NCI-H2029 treated with DMSO at 0.1 percent for 48 hours (cell line): ENCODE data around the gene MDFI.
"Not testable (repeated sequence)": the region's sequence is repeated elsewhere in the genome, so short reads cannot be mapped to it uniquely, and the experiment has no call there.

Experiments used
- DNase-seq: peaks from one replicate; lab custom pipeline; 2025; lab: John Stamatoyannopoulos, UW

MDFI gene

GRCh38 chr6:41602864-41603608, 35.2 kb upstream of the MDFI start:
- peak; percentile 65 for DNase-seq

- DNase-seq, result no peak
Measured at GRCh38 chr6:41604006-41604405, 34.3 kb upstream of the MDFI start.

GRCh38 chr6:41605649-41606048, 32.6 kb upstream of the MDFI start:
- no peak for DNase-seq

- no peak for DNase-seq
Measured at GRCh38 chr6:41607036-41607435, 31.2 kb upstream of the MDFI start.

- DNase-seq, result no peak
Measured at GRCh38 chr6:41607736-41608135, 30.5 kb upstream of the MDFI start.

GRCh38 chr6:41608443-41609151, 29.7 kb upstream of the MDFI start:
- no peak for DNase-seq

GRCh38 chr6:41614715-41615114, 23.6 kb upstream of the MDFI start:
- no peak for DNase-seq

GRCh38 chr6:41615311-41615710, 23.0 kb upstream of the MDFI start:
- no peak for DNase-seq

GRCh38 chr6:41618598-41618997, 19.7 kb upstream of the MDFI start:
- DNase-seq, result no peak

- DNase-seq, result not testable (repeated sequence)
Measured at GRCh38 chr6:41619193-41619592, 19.1 kb upstream of the MDFI start.

- DNase-seq, result no peak
Measured at GRCh38 chr6:41621367-41621766, 16.9 kb upstream of the MDFI start.

GRCh38 chr6:41621802-41622201, 16.5 kb upstream of the MDFI start:
- no peak for DNase-seq

GRCh38 chr6:41622206-41622988, 15.9 kb upstream of the MDFI start:
- DNase-seq, result no peak

GRCh38 chr6:41623330-41623729, 14.9 kb upstream of the MDFI start:
- DNase-seq, result no peak

- no peak for DNase-seq
Measured at GRCh38 chr6:41624621-41625380, 13.5 kb upstream of the MDFI start.

- DNase-seq, result peak; percentile 44
Measured at GRCh38 chr6:41625442-41625841, 12.8 kb upstream of the MDFI start.

GRCh38 chr6:41626022-41626421, 12.2 kb upstream of the MDFI start:
- no peak for DNase-seq

GRCh38 chr6:41626917-41627316, 11.4 kb upstream of the MDFI start:
- no peak for DNase-seq

- DNase-seq, result no peak
Measured at GRCh38 chr6:41629128-41629527, 9.1 kb upstream of the MDFI start.

GRCh38 chr6:41630069-41630468, 8.2 kb upstream of the MDFI start:
- DNase-seq, result no peak

GRCh38 chr6:41630946-41631345, 7.3 kb upstream of the MDFI start:
- no peak for DNase-seq

GRCh38 chr6:41633056-41633634, 5.1 kb upstream of the MDFI start:
- DNase-seq, result no peak
